ENCODE measurements around the gene HNRNPR.

HNRNPR gene

DNA sequence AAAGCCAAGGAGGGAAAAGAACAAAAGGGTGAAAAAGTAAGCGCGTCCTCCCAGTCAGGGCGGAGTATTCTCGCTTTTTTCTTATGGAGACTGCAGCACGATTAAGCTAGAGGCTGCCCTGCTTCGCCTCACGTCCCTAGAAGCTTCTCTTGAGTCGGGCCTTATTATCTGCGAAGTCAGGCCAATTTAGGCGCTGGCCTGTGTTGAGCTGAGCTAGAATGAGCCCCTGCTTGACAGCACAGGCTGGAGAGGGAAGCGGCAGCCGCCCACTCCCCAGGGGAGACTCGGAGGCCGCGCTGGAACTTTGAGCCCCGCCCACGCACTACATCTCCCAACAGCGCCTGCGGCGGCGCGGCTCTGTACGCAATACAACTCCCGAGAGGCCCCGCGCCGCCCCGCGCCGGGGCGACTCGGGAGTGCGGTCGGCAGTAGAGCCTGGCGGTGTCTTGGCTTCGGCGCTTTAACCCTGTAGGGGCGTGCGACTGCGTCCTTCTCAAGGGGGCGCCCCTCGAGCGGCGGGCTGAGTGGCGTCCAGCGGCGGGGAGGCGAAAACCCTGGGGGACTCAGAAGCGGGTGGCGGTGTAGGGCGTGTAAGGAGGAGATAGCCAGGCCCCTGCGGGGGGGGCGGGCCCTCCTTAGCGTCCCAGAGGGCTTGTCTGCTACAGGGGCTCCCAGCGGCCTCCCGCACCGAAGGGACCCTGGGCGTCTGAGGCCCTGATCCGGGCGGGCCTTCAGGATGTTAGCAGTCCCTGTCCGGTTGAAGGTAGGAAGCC, 24.7 kb upstream of the HNRNPR start:
- peak; percentile 95 to 99 (median 98) for DNase-seq

DNA sequence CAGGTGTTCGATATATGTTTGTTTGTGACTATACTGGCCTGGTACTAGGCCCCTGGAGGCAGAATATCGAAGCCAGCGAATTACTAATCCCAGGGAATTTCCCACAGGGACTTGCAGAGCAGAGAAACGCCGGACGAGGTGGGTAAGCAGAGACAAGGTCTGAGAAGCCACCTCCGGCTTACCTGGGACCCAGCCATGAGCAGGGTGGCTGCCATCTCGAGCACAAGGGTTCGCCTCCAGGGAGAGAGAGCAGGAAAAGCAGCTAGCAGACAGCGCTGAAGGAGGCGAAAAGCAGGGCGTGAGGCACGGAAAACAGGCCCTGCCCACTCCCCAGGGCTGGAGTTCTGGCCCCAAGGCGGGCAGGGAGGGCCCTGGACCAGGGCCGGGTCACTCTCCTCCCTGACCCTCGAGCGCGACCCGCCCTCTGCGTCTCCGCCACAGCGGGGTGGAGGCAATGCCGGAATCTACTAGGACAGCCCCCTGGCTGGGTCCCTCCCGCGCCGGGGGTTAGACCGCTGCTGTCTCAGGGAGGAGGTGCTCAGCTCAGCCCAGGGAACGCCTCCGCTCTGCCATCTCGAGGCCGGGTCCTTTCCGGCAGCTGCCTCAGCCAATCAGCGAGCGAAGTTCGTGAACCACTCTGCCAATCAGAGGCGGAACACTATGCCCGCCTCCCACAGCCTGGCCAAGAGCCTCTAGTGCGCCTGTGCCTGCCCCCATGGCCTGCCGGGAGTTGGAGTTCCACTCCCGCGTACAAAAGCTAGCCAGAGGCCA, 23.9 kb upstream of the HNRNPR start:
- DNase-seq = peak; percentile 98 to 99 (median 99)

DNA sequence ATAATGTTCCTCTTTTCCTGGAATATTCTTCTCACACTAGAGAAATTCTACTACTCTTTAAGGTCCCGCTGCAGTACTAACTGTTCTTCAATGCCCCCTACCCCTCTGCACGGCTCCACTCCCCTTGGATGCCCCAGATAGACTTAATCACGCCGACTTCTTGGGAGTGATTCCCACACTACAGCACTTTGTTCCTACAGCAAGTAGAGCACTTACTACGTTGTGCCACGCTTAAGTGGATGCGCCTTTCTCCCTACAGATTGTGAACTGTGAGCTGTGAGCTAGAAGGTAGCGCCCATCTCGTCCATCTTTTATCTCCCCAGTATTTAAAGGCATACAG, 23.3 kb upstream of the HNRNPR start:
- DNase-seq = no peak

DNA sequence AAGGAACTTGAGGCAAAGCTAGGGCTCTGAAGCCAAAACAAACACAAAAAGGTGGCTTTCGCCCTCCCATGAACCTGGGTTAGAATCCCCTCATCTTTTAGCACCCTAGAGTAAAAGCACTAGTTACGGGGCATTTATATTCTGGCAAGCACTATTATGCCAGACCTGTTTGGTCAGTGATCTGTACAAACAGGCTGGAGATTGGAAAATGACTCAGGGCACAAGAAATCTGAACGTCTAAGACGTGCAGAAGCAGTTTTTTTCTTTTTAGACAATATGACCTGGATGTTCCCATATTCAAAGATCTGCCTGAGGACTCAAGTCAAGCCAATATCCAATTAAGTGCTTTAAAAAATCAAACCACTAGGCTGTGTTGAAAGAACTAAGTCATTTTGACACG, 22.5 kb upstream of the HNRNPR start:
- no peak for DNase-seq

DNA sequence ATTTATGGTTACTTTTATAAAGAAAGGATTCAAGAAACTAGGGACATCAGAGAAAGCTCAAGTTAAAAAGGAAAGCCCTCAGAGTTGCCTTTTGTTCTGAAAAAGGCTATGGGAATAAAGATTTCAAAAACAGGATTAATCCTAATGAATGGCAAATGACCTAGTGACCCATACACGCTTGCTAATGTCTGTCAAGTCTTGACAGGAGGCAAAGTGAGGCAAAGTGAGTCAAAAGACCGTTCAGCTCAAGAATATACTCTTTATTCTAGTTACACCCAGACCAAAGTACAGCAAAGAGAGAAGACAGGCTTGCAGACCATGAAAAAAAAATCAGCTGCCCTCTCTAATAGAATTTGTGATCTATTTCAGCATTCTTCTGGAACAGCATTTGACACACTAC, 22.1 kb upstream of the HNRNPR start:
- DNase-seq = no peak

DNA sequence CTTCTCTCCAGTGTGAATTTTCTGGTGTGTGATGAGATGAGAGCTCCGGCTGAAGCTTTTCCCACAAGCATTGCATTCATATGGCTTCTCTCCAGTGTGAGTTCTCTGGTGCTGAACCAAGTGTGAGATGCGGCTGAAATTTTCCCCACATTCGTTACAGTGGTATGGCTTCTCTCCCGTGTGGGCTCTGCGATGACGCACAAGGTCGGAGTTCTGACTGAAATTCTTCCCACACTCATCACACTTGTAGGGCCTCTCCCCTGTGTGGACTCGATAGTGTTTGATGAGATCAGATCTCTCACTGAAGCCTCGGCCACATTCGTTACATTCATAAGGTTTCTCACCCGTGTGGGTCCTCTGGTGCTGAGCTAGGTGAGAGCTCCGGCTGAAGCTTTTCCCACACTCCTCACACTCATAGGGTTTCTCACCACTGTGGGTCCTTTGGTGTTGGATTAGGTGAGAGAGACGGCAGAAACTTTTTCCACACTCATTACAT, 18.2 kb upstream of the HNRNPR start:
- DNase-seq = peak in 2 of 4 experiments; percentile 12 to 16

DNA sequence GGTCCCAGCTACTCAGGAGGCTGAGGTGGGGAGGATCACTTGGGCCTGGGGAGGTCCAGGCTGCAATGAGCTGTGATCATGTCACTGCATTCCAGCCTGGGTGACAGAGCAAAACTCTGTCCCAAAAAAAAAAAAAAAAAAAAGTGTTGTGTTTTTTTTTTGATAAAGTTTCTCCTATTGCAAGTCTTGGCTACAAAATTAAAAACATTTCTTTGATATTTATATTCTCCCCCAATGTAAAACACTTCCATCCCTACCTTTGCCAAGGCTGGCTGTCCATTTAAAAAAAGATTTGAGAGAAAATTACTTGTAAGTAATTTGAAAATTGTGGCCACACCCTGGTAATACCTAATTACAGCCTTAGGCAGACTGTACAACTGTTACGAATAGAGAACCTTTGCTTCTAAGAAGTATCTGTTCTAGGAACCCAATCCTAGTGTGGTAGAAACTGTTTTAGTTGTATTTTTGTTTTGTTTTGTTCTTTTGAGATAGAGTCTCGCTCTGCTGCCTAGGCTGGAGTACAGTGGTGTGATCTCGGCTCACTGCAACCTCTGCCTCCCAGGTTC, 14.3 kb upstream of the HNRNPR start:
- no peak for DNase-seq

DNA sequence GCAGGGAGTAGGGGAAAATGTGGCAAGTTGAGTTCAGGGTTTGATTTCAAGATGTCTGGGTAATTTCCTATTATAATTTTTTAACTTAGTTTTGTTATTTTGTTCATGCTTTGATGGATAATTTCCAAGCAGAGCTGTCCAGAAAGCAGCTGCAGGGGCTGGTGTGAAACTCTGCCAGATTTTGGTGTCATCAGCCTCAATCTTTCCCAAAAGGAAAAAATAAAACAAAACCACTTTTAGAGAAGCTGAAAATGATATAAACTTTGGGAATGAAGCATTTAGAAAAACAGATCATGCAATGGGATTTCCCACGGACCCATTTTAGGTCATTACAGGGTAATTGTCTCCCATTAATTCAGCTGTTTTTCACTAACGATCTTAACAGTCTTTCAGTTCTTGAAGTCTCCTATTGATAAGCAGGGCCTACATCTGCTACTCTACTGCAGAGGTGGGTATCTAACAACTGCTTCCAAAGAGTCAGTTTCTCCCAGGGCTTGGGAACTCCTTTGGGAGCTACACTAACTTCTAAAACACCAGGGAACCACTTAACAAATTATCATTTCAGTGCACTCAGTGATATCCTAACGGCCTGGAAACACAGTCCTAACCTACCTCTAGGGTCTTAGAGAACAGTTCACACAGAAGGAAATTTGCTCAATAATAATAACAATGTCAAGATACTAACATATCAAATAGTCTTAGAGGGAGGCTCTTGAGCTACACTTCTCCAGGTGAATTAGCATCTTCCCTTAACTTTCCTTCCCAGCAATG, 13.2 kb upstream of the HNRNPR start:
- no peak for DNase-seq

DNA sequence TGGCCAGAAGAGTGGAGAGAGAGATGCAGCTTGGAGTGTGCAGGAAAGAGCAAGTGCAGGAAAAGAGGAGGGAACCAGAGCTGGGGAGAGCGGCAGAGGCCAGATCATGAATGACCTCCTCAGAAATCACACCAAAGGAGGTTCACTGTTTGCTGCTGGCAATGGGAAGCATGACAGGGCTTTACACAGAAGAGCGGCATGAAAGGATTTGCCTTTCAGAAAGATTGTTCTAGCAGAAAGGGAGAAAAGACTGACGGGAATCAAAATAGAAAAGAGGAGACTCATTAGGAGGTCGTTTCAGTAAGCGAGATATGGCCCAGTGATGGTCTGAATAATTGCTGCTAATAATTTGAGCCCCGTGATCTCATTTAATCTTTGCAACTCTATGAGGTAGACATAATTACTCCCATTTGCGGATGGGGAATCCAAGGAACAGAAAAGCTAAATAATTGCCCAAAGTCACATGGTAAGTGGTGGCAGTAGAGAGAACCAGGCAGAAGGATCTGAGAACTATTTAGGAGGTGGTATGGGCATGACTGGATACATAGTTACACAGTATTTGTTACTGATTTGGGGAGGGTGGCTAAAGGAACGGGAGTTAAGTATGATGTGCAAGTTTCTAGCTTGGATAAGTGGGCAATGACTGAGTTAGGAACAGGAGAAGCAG, 12.5 kb upstream of the HNRNPR start:
- no peak for DNase-seq

DNA sequence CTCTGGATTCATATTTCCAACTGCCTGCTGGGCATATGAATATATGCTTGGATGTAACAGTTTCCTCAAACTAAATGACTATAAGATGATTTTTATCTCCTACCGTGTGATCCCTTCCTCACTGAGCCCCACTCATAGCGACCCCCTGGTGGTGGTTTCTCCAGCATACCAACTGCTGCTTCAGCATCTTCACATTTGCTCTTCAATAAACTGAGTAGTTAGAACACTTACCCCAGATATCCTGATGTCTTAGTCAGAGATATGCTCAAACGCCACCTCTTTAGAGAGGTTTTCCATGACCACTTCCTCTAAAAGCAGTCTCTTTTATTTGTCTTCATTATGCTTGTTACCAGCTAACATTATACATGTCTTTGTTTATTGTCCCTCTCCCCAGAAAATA, 10.2 kb upstream of the HNRNPR start:
- no peak for DNase-seq

DNA sequence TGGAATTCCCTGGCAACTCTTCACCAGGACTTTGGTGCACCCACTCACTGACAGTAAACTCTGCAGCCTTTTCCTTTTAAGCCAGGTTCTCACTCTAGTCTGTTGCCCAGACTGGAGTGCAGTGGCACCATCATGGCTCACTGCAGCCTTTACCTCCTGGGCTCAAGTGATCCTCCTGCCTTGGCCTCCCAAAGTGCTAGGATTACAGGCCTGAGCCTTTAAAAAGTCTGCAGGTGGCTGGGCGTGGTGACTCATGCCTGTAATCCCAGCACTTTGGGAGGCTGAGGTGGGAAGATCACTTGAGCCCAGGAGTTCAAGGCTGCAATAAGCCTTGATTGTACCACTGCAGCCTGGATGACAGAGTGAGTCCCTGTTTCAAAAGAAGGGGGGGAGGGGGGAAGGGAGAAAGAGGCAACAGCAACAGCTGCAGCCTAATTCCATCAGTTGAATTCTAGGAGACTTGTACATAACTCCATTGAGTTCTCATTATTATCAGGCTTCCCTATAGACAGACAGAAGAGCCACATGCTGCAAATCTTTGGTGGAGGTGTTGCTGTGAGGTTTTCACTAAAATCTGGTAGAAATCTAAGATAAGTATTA, 8.1 kb upstream of the HNRNPR start:
- no peak for DNase-seq

DNA sequence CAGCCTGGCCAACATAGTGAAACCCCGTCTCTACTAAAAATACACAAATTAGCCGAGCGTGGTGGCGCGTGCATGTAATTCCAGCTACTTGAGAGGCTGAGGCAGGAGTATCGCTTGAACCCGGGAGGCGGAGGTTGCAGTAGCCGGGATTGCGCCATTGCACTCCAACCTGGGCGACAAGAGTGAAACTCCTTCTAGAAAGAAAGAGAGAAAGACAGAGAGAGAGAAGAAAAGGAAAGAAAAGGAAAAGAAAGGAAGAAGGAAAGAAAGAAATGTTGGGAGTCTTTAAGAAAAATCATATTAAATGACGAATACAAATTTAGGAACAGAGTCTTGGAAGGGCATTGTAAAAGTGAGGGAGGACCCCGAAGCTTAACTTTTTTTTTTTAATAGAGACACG, 1.8 kb upstream of the HNRNPR start:
- no peak for DNase-seq

DNA sequence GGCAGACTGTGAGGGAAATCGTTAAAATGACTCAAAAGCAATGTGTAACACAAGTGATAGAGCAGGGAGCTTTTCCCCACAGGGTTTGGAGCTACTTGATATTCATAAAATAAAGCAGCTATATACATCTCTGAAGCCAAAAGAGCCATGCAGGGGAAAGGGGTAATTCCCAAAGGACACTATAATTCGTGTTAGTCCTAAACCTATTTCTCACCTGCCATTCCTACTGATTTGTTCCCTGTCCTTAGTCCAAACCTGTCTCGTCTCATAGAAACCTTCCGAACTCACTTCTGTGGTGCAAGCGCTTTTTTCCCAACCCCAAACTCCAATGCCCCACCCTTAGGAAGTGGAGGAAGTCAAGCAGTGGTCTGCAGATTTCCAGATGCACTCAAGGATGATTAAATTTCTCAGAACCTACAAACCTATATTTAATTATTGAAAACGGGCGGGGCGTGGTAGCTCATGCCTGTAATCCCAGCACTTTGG, 946 bp upstream of the HNRNPR start:
- DNase-seq = peak in 1 of 4 experiments; percentile 9

DNA sequence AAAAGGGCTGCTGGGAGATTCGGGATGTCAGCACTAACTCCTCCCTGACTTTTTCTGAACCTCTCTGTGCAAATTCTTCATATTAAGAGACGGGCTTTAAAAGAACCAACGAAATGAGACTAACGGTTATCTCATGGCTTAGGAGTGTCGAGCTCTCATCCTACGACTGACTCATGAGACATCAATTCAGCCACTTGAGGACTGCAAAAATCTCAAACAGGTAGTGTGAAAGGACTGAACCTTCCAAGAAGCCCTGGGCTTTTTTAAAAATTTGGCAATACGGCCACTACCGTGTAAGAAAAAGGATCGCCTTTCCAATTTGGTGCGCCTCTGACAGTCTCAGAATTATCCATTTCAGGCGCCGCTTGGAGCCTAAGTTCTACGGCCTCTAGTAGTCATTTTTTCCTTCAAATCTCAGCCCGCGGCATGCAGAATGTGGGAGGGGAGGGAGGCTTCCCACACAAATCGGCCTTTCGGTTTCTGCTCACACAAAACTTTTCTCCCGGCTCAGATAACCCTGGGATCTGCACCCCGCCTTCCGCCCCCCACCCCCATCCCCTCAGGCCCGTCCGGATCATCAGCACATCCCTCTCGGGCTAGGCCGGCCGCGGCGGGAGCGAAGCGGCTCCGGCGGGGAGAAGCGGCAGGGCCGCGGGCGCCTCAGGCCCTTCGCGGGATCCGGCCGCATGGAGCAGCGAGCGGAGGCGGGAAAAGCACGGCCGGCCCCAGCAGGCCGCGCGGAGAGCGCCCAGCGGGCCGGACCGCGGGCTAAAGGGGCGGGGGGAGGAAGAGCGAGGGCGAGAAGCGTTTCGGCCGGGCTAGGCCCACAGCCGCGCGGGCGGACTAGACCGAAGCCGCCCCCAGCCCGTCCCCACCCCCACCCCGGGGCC, 618 bp downstream of the HNRNPR start:
- DNase-seq = peak; percentile 60 to 79 (median 68)

DNA sequence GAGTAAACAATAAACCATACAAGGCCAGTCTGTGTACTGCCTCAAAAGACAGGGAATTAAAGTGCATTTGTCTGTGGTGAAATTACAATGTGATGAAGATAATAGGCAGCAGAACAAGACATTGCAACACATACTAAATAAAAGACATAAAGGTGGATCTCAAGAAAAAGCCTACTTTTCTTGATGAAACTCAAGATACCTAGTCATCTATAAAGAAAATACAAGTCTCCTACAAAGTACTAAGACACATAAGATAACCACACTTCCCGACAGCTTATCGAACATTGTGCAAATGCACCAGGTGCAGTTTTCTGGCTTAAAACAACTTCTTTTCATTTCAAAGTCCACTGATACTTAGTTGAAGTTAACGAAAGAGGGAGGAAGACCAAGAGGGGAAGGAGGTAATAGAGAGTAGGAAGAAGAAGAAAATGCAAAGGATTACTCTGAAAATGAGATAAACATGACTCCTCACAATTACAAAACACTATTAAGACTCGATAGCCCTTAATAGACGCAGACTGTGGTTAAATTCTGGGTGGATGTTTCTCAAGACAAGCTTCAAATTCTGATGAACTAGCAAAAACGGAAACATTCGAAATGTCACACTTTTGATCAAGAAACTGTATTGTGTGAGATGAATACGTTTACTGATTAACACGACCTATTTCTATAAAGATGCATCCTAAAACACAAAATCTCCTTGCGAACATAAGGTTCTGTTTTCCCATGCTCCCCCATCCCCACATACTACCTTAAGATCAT, 2.0 kb downstream of the HNRNPR start:
- DNase-seq = peak in 2 of 4 experiments; percentile 26 to 38

DNA sequence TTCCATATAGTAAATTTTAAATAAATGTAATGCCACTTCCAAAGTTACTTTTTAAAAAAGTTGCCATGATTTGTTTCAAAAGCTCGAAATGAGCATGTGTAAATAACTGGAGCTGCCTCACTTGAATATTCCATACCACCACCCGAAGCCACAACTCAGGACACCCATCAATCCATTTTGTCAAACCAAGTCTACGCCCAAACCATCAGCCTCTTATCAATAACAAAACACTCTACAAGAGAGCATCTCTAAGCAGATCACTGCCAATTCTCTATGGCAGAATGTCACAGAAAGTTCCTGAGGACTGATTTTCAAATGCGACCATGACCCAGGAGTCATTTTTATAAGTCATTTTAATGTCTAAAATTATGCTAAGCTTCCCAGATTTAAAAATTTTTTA, 4.5 kb downstream of the HNRNPR start:
- no peak for DNase-seq

DNA sequence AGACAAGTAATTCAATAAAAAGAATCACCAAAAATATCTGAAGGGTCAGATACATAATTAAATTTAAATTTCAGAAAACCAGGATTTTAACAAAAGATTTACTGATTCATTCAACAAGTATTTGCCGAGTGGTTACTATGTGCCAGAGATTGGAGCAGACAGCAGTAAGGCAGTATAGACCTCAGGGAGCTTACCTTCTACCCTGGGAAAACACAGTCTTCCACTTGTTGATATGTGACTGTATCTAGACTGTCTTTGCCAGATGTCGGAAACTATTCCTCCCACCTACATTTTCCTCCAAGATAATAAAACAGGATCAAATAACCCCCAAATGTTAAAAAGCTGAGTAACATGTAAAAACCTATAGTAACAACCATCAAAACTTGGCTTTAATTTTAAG, 6.2 kb downstream of the HNRNPR start:
- no peak for DNase-seq

DNA sequence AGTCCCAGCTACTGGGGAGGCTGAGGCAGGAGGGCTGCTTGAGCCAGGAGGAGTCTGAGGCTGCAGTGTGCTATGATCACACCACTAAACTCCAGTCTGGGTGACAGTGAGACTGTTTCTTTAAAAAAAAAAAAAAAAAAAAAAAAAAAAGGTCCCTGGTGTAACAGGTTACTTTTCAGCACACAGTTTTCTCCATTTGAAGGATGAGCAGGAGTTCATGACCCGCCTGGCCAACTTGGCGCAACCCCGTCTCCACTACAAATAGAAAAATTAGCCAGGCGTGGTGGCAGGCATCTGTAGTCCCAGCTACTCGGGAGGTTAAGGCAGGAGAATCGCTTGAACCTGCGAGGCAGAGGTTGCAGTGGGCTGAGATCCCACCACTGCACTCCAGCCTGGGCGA, 12.4 kb downstream of the HNRNPR start:
- DNase-seq = no peak

DNA sequence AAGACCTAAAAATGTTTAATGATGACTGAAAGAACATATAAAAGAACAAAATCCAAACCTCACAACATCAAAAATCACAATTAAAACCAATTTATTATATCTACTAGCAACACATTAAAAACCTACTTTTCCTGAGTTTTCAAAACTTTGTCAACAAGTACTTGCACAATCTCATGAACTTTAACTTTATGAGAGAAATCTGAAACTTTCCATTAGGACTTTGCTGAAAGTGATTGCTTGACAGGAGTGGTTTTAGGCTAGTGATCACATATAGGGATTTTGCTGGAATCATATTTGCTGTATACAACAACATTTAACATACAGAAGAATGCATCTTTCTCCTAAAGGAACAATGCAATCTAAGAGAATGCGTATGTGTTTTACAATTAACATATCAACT, 13.2 kb downstream of the HNRNPR start:
- no peak for DNase-seq

DNA sequence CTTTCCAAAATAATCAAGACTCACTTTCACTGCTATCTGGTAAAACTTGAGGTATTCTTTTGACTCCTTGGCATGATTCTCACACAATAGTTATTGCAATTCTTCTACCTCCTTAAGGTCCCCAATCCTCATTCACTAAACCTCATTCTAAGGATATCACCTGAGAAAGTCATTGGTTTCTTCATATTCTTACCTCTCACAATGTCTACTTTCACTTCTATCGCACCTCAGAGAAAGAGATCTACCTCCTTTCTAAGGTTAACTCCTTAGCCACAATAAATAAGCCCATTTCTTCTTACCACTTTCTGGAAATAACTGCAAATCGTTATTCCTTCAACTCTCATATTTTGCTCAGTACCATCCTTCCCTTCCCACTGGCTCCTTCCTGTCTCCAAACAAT, 18.7 kb downstream of the HNRNPR start:
- DNase-seq = no peak

Measured in suppressor macrophage (primary cell).